Measurements from ENCODE around the gene TMEM258. TPM values are rescaled to one million over a fixed set of nuclear protein-coding genes. Genes with fewer than 3 reads are reported as not detected.

The TMEM258 gene
- total RNA-seq, 1 experiment from 2014 or later = 110 TPM

GRCh38 chr11:61810671-61811175 lies 18.3 kb upstream of the TMEM258 start:
- CTCF ChIA-PET = no interaction called here
- POLR2A ChIA-PET (ENCODE audit: unreplicated experiment) = no interaction called here
- H3K36me3 ChIP-seq (ENCODE audit: low read depth, low read length) = peaks cover 45% of the 10 kb centered on the region

GRCh38 chr11:61806785-61807184 lies 14.4 kb upstream of the TMEM258 start:
- peaks cover 15% of the 10 kb centered on the region; the same call in 1 of the 2 replicates for H3K79me2 ChIP-seq (ENCODE audit: low read length)
- no peak for ATAC-seq
- H2AFZ ChIP-seq (ENCODE audit: low read length) = no peak overlapping the region
- H3K4me3 ChIP-seq (ENCODE audit: low read length) = no peak overlapping the region
- no peaks in the 10 kb centered on the region for H4K20me1 ChIP-seq (ENCODE audit: low read length)
- no peak for DNase-seq
- ChIA-PET CTCF (no interaction called here), POLR2A (ENCODE audit: unreplicated experiment) (no interaction called here)
- TF ChIP-seq EZH2phosphoT487 (IDR thresholded peaks at IDR 0.05; ENCODE audit: borderline replicate concordance, low read length) = no peak
- TF ChIP-seq EZH2 (IDR thresholded peaks at IDR 0.05; ENCODE audit: low read length, unreplicated experiment) = no peak
- TF ChIP-seq, protein P1, sequence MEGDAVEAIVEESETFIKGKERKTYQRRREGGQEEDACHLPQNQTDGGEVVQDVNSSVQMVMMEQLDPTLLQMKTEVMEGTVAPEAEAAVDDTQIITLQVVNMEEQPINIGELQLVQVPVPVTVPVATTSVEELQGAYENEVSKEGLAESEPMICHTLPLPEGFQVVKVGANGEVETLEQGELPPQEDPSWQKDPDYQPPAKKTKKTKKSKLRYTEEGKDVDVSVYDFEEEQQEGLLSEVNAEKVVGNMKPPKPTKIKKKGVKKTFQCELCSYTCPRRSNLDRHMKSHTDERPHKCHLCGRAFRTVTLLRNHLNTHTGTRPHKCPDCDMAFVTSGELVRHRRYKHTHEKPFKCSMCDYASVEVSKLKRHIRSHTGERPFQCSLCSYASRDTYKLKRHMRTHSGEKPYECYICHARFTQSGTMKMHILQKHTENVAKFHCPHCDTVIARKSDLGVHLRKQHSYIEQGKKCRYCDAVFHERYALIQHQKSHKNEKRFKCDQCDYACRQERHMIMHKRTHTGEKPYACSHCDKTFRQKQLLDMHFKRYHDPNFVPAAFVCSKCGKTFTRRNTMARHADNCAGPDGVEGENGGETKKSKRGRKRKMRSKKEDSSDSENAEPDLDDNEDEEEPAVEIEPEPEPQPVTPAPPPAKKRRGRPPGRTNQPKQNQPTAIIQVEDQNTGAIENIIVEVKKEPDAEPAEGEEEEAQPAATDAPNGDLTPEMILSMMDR (conservative IDR thresholded peaks at IDR 0.05; ENCODE audit: low read depth, low read length) = no peak
- no peaks in the 10 kb centered on the region for H3K4me1 ChIP-seq (ENCODE audit: insufficient read depth, low read length)
- BruUV-seq (replicated peaks) = no TSS peak
- intact Hi-C loops (cut with micrococcal nuclease) = no loop called here
- no peak overlapping the region for H3K9ac ChIP-seq (ENCODE audit: low read length)
- H3K9me3 ChIP-seq (ENCODE audit: low read length) = no peaks in the 10 kb centered on the region
- H3K36me3 ChIP-seq (ENCODE audit: low read depth, low read length) = peaks cover 57% of the 10 kb centered on the region
- no peaks in the 10 kb centered on the region for H3K9me2 ChIP-seq (replicated peaks; ENCODE audit: low read length)
- no peaks in the 10 kb centered on the region for H3K27me3 ChIP-seq (ENCODE audit: low read length)
- no peak overlapping the region for H3K27ac ChIP-seq (ENCODE audit: low read length)
- H3K4me2 ChIP-seq (ENCODE audit: low read length) = no peak overlapping the region
- H3F3A ChIP-seq (ENCODE audit: low read length, unreplicated experiment) = no peaks in the 10 kb centered on the region

More at GRCh38 chr11:61810671-61811175, 18.3 kb upstream of the TMEM258 start:
- Histone ChIP-seq H3K4me1 (ENCODE audit: insufficient read depth, low read length) (peaks cover 5% of the 10 kb centered on the region; the same call in 1 of the 2 replicates), H3K9ac (ENCODE audit: low read length) (no peak overlapping the region), H3K9me2 (replicated peaks; ENCODE audit: low read length) (no peaks in the 10 kb centered on the region), H3K79me2 (ENCODE audit: low read length) (peaks cover 11% of the 10 kb centered on the region), H3K4me3 (ENCODE audit: low read length) (no peak overlapping the region), H3K4me2 (ENCODE audit: low read length) (no peak overlapping the region), H3K27ac (ENCODE audit: low read length) (no peak overlapping the region), H2AFZ (ENCODE audit: low read length) (no peak overlapping the region), H3F3A (ENCODE audit: low read length, unreplicated experiment) (no peaks in the 10 kb centered on the region), H3K27me3 (ENCODE audit: low read length) (no peaks in the 10 kb centered on the region), H4K20me1 (ENCODE audit: low read length) (no peaks in the 10 kb centered on the region), H3K9me3 (ENCODE audit: low read length) (no peaks in the 10 kb centered on the region)
- no TSS peak for BruUV-seq (replicated peaks)
- ATAC-seq (no peak), DNase-seq (no peak)
- intact Hi-C loops (cut with micrococcal nuclease) = no loop called here
- TF ChIP-seq, protein P1 (conservative IDR thresholded peaks at IDR 0.05; ENCODE audit: low read depth, low read length) = no peak
- TF ChIP-seq EZH2 (IDR thresholded peaks at IDR 0.05; ENCODE audit: low read length, unreplicated experiment) = no peak
- no peak for TF ChIP-seq EZH2phosphoT487 (IDR thresholded peaks at IDR 0.05; ENCODE audit: borderline replicate concordance, low read length)

- Histone ChIP-seq H3K79me2 (ENCODE audit: low read length) (peaks cover 15% of the 10 kb centered on the region; the same call in 1 of the 2 replicates), H3K27me3 (ENCODE audit: low read length) (no peaks in the 10 kb centered on the region), H3K27ac (ENCODE audit: low read length) (no peak overlapping the region), H3K36me3 (ENCODE audit: low read depth, low read length) (peaks cover 48% of the 10 kb centered on the region), H3K4me3 (ENCODE audit: low read length) (no peak overlapping the region), H3K9me2 (replicated peaks; ENCODE audit: low read length) (no peaks in the 10 kb centered on the region), H3K4me2 (ENCODE audit: low read length) (no peak overlapping the region), H2AFZ (ENCODE audit: low read length) (no peak overlapping the region), H3K4me1 (ENCODE audit: insufficient read depth, low read length) (peaks cover 8% of the 10 kb centered on the region), H4K20me1 (ENCODE audit: low read length) (no peaks in the 10 kb centered on the region), H3F3A (ENCODE audit: low read length, unreplicated experiment) (no peaks in the 10 kb centered on the region), H3K9ac (ENCODE audit: low read length) (no peak overlapping the region), H3K9me3 (ENCODE audit: low read length) (no peaks in the 10 kb centered on the region)
- TF ChIP-seq EZH2phosphoT487 (IDR thresholded peaks at IDR 0.05; ENCODE audit: borderline replicate concordance, low read length) (no peak), EZH2 (IDR thresholded peaks at IDR 0.05; ENCODE audit: low read length, unreplicated experiment) (no peak)
- TF ChIP-seq, protein P1 (conservative IDR thresholded peaks at IDR 0.05; ENCODE audit: low read depth, low read length) = no peak
- POLR2A ChIA-PET (ENCODE audit: unreplicated experiment) = interaction anchor here (0.6 kb wide), 1 partner anchor 326 kb away, joined by 3 read pairs; no protein-coding TSS in a partner anchor
- intact Hi-C loops (cut with micrococcal nuclease) = no loop called here
- CTCF ChIA-PET = no interaction called here
- ATAC-seq (no peak), DNase-seq (no peak)
- BruUV-seq (replicated peaks) = no TSS peak
Measured at GRCh38 chr11:61805146-61805545, 12.7 kb upstream of the TMEM258 start.
